PC-9 (cell line): ENCODE measurements around the gene SLC52A3. TPM values are rescaled to one million over a fixed set of nuclear protein-coding genes. Genes with fewer than 3 reads are reported as not detected.

ENCODE experiments used
- Bru-seq: library from RNA; stranded (reverse); fragments of 400-500 nt; gene quantifications from one replicate; lab custom pipeline; 2021; lab: Mats Ljungman, UMichigan
- BruChase-seq, 2 experiments: library from RNA; stranded (reverse); fragments of 400-500 nt; gene quantifications; one replicate each; lab custom pipeline; 2021; lab: Mats Ljungman, UMichigan
- BruUV-seq: library from RNA; stranded (reverse); fragments of 400-500 nt; replicated peaks from 2 replicates; lab custom pipeline; 2021; lab: Mats Ljungman, UMichigan
- CTCF ChIA-PET: fragments of 300-600 bp; sonication (Branson Sonifier 250); formaldehyde crosslinking; loops from one replicate; lab custom pipeline; 2022; ENCODE audit warnings: antibody characterized with exemption; lab: Charles Lee
- POLR2A ChIA-PET: fragments of 300-600 bp; sonication (Branson Sonifier 250); formaldehyde crosslinking; loops from one replicate; lab custom pipeline; 2022; ENCODE audit warnings: antibody characterized with exemption; ENCODE audit not compliant: unreplicated experiment; lab: Charles Lee
- DNase-seq, 2 experiments: peaks; one replicate each; pipeline versions ENCODE4 v3.0.0 to v3.0.0-alpha.2; 2015 to 2022; ENCODE audit warnings: mixed read lengths in 1 of 2
- H2AFZ ChIP-seq: fragments of 200-600 bp; sonication (generic); 2 replicates; pipeline ENCODE4 v1.8.1; 2017; ENCODE audit warnings: antibody characterized with exemption
- H3F3A ChIP-seq: fragments of 200-600 bp; sonication (generic); 2 replicates; pipeline ENCODE4 v1.8.1; 2017; ENCODE audit warnings: antibody characterized with exemption, mild to moderate bottlenecking, low read depth; ENCODE audit not compliant: insufficient read depth
- H3K27ac ChIP-seq: fragments of 200-600 bp; sonication (generic); 2 replicates; pipeline ENCODE4 v1.6.1; 2016; ENCODE audit warnings: mixed run types
- H3K27me3 ChIP-seq: fragments of 200-600 bp; sonication (generic); 2 replicates; pipeline ENCODE4 v1.6.1; 2016; ENCODE audit warnings: low read depth, mixed run types; ENCODE audit not compliant: insufficient read depth
- H3K36me3 ChIP-seq: fragments of 200-600 bp; sonication (generic); 2 replicates; pipeline ENCODE4 v1.6.1; 2016; ENCODE audit warnings: low read depth, mixed run types
- H3K4me1 ChIP-seq: fragments of 200-600 bp; sonication (generic); replicated peaks from 2 replicates; pipeline ENCODE4 v1.6.1; 2016; ENCODE audit warnings: mixed run types; ENCODE audit not compliant: insufficient read depth
- H3K4me2 ChIP-seq: fragments of 200-600 bp; sonication (generic); 2 replicates; pipeline ENCODE4 v1.6.1; 2017; ENCODE audit warnings: mixed run types
- H3K4me3 ChIP-seq: fragments of 200-600 bp; sonication (generic); 2 replicates; pipeline ENCODE4 v1.6.1; 2016; ENCODE audit warnings: mixed run types
- H3K79me2 ChIP-seq: fragments of 200-600 bp; sonication (generic); 2 replicates; pipeline ENCODE4 v1.6.1; 2017; ENCODE audit warnings: low read depth, mixed run types
- H3K9me2 ChIP-seq: fragments of 200-600 bp; sonication (generic); 2 replicates; pipeline ENCODE4 v1.8.1; 2017; ENCODE audit warnings: mild to moderate bottlenecking; ENCODE audit not compliant: insufficient read depth
- H3K9me3 ChIP-seq: fragments of 200-600 bp; sonication (generic); 2 replicates; pipeline ENCODE4 v1.8.1; 2016; ENCODE audit warnings: low read depth; ENCODE audit not compliant: insufficient read depth
- H4K20me1 ChIP-seq: fragments of 200-600 bp; sonication (generic); 2 replicates; pipeline ENCODE4 v1.8.1; 2017; ENCODE audit not compliant: insufficient read depth
- EZH2 ChIP-seq: fragments of 200-600 bp; sonication (generic); IDR thresholded peaks from 2 replicates; pipeline ENCODE4 v1.8.0; 2017; ENCODE audit warnings: antibody characterized with exemption, low read depth
- intact Hi-C: fragments of 100-400 bp; cut with micrococcal nuclease; formaldehyde crosslinking; loops from one replicate; pipeline ENCODE4 v1.10.0; 2022; ENCODE audit not compliant: unreplicated experiment
- long read RNA-seq: library from polyadenylated mRNA; stranded (forward); transcript quantifications from one replicate; pipeline ENCODE4 v2.0.0, GENCODE V29; 2022
- total RNA-seq: library from RNA; stranded (reverse); gene quantifications from 2 replicates; pipeline ENCODE4 v1.2.3, GENCODE V29; 2021
- TF ChIP-seq, protein P1 (sequence below): fragments of 200-600 bp; sonication (generic); conservative IDR thresholded peaks from 2 replicates; pipeline ENCODE4 v1.6.1; 2017; ENCODE audit warnings: mixed run types, antibody characterized with exemption, mild to moderate bottlenecking, moderate library complexity

The SLC52A3 gene
- total RNA-seq (6.9 and 7.2 TPM in 2 replicates), Bru-seq, nascent RNA (percentile 42 among the genes with signal in this experiment), BruChase-seq, experiment 1, labeled RNA remaining after a 2-hour chase (percentile 46 among the genes with signal in this experiment), BruChase-seq, experiment 2, labeled RNA remaining after a 6-hour chase (percentile 41 among the genes with signal in this experiment)
- long read RNA-seq, transcript SLC52A3-206 (5 exons, 2,611 nt) = major isoform, 13 of 25 reads
- long read RNA-seq, partial matches to known transcripts = 8 of 25 reads
- long read RNA-seq, other reads (novel, unspliced or antisense) = 1 of 25 reads

GRCh38 chr20:768426-768978 is at the start of gene SLC52A3:
Gene SLC52A3, minus strand, starts transcription at chr20:768500. Its CDS starts 2,726 bp downstream, at chr20:765774.
- Histone ChIP-seq H3K9me3 (no peaks in the 10 kb centered on the region), H4K20me1 (no peaks in the 10 kb centered on the region), H3K36me3 (no peaks in the 10 kb centered on the region), H3K4me3 (peak within 1 kb of the TSS; percentile 53), H3K4me2 (peak within 1 kb of the TSS; percentile 73), H3F3A (peaks cover 18% of the 10 kb centered on the region; the same call in 1 of the 2 replicates), H2AFZ (peak within 1 kb of the TSS; percentile 76), H3K27me3 (no peaks in the 10 kb centered on the region), H3K79me2 (0 out of 2 replicates have a peak, but pooled peaks cover 7% of the 10 kb centered on the region), H3K9me2 (no peaks in the 10 kb centered on the region), H3K4me1 (peaks cover 35% of the 10 kb centered on the region), H3K27ac (peak within 1 kb of the TSS; percentile 70)
- peak; percentile 94 to 97 for DNase-seq
- intact Hi-C loops = loop anchor here (1.0 to 5.0 kb wide), 5 partner anchors 29 to 414 kb away; partner anchors contain the start of gene SRXN1
- CTCF ChIA-PET = interaction anchor here (0.6 to 1.8 kb wide), 15 partner anchors 29 to 1905 kb away, joined by 3 to 17 read pairs (median 4); partner anchors contain the start of gene CSNK2A1
- POLR2A ChIA-PET = interaction anchor here (0.5 to 0.7 kb wide), 5 partner anchors 29 to 226 kb away, joined by 3 to 6 read pairs (median 4); partner anchors contain the start of gene CSNK2A1
- TSS peak; percentile 85 for BruUV-seq
- no peak for TF ChIP-seq EZH2
- TF ChIP-seq, protein P1, sequence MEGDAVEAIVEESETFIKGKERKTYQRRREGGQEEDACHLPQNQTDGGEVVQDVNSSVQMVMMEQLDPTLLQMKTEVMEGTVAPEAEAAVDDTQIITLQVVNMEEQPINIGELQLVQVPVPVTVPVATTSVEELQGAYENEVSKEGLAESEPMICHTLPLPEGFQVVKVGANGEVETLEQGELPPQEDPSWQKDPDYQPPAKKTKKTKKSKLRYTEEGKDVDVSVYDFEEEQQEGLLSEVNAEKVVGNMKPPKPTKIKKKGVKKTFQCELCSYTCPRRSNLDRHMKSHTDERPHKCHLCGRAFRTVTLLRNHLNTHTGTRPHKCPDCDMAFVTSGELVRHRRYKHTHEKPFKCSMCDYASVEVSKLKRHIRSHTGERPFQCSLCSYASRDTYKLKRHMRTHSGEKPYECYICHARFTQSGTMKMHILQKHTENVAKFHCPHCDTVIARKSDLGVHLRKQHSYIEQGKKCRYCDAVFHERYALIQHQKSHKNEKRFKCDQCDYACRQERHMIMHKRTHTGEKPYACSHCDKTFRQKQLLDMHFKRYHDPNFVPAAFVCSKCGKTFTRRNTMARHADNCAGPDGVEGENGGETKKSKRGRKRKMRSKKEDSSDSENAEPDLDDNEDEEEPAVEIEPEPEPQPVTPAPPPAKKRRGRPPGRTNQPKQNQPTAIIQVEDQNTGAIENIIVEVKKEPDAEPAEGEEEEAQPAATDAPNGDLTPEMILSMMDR = peak; percentile 83

DNA sequence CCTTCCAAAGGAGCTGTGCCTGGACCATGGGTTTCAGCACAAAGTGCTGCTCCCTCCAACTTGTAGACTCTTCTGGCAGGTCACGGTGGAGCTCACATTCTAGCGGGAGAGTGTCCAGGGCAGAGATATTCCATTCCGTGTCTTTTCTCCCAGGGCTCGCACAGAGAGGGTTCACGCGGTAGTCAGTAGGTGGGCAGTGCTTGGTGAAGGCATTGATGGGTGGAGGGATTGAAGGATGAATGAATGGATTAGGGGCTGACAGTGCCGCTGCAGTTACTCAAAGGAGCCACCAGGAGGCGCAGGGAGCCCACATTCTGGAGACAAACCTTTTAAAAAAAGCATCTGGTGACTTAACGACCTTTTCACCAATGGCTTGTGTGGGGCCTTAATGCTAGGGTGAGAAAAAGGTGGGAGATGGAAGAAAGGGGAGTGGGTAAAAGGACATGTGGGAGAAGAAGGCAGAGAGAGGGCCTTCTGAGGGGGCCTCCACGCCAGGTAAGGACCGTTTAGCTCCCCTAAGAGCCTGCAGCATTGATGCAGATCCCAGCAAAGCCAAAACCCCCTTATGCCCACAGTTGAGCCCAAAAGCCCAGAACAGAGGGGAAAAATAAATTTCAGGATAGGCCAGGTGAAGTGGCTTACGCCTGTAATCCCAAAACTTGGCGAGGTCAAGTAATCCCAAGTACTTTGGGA is 47.8 kb upstream of the SLC52A3 start:
- no peak overlapping the region for H3K4me3 ChIP-seq
- no peaks in the 10 kb centered on the region for H3K9me3 ChIP-seq
- intact Hi-C loops = loop anchor here (1.0 kb wide), 4 partner anchors 140 to 397 kb away; no protein-coding TSS in a partner anchor
- CTCF ChIA-PET = interaction anchor here (0.6 to 3.8 kb wide), 3 partner anchors 12 to 293 kb away, joined by 3 to 27 read pairs (median 3); no protein-coding TSS in a partner anchor
- H3F3A ChIP-seq = peaks cover 18% of the 10 kb centered on the region
- TF ChIP-seq EZH2 = no peak
- TF ChIP-seq, protein P1 = peak; percentile 99
- H3K27ac ChIP-seq = no peak overlapping the region
- DNase-seq = peak in 1 of 2 experiments; percentile 60
- no peak overlapping the region for H3K4me2 ChIP-seq
- H4K20me1 ChIP-seq = no peaks in the 10 kb centered on the region
- BruUV-seq = no TSS peak
- no peaks in the 10 kb centered on the region; the same call in 1 of the 2 replicates for H3K27me3 ChIP-seq
- POLR2A ChIA-PET = no interaction called here
- H3K4me1 ChIP-seq = no peaks in the 10 kb centered on the region
- H3K36me3 ChIP-seq = no peaks in the 10 kb centered on the region
- H3K79me2 ChIP-seq = no peaks in the 10 kb centered on the region
- no peaks in the 10 kb centered on the region for H3K9me2 ChIP-seq
- no peak overlapping the region for H2AFZ ChIP-seq

- H3K79me2 ChIP-seq = no peaks in the 10 kb centered on the region
- H3F3A ChIP-seq = peaks cover 18% of the 10 kb centered on the region
- ChIA-PET CTCF (interaction anchor here (3.8 kb wide), 1 partner anchor 141 kb away, joined by 27 read pairs; no protein-coding TSS in a partner anchor), POLR2A (no interaction called here)
- BruUV-seq = no TSS peak
- no peak overlapping the region for H2AFZ ChIP-seq
- H3K27ac ChIP-seq = no peak overlapping the region
- intact Hi-C loops = no loop called here
- H4K20me1 ChIP-seq = no peaks in the 10 kb centered on the region
- no peaks in the 10 kb centered on the region for H3K9me3 ChIP-seq
- TF ChIP-seq, protein P1 = no peak
- no peak for TF ChIP-seq EZH2
- H3K27me3 ChIP-seq = no peaks in the 10 kb centered on the region; the same call in 1 of the 2 replicates
- H3K4me1 ChIP-seq = no peaks in the 10 kb centered on the region
- no peaks in the 10 kb centered on the region for H3K36me3 ChIP-seq
- no peak overlapping the region for H3K4me3 ChIP-seq
- no peak for DNase-seq
- no peak overlapping the region for H3K4me2 ChIP-seq
- no peaks in the 10 kb centered on the region for H3K9me2 ChIP-seq
Observed at GRCh38 chr20:815226-815625, 46.9 kb upstream of the SLC52A3 start.
